ENCODE measurements around the gene WHRN.

Gene WHRN

DNA sequence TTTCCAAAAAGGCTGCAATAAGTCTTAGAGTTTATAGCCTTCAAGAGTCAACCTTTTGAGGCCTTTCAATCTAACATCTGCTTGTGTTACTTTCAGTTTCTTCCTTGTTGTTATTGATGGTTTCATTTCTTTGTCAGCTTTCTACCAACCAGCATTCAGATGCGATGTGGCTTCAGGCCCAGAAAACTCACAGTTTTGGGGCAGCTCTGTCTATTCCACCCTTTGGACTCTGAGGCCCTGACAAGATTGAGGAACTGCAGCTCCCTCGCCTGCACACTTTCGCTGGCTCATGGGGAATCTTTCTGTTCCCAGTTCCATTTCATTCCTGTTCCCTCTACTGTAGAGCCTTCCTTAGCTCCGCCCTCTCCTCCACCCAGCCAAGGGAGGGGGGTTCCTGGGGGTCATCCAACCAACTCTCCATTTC, 13.3 kb upstream of the WHRN start:
- POLR2A ChIA-PET, result no interaction called here

DNA sequence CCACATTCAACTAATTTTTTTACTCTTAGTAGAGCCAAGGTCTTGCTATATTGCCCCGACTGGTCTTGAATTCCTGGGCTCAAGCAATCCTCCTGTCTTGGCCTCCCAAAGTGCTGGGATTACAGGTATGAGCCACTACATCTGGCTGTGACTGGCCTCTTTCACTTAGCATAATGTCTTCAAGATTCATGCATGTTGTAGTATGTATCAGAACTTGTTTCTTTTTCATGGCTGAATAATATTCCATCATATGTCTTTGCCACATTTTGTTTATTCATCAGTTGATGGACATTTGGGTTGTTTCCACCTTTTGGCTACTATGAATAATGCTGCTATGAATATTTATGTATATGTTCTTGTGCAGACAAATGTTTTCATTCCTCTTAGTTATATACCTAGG, 12.8 kb upstream of the WHRN start:
- CTCF ChIA-PET, result interaction anchor here (1.5 kb wide), 1 partner anchor 14 kb away, joined by 5 read pairs; no protein-coding TSS in a partner anchor
- H3K4me3 ChIP-seq (ENCODE audit: low read depth, low read length), result no peak overlapping the region
- POLR2A ChIA-PET, result no interaction called here
- TF ChIP-seq, protein P1, sequence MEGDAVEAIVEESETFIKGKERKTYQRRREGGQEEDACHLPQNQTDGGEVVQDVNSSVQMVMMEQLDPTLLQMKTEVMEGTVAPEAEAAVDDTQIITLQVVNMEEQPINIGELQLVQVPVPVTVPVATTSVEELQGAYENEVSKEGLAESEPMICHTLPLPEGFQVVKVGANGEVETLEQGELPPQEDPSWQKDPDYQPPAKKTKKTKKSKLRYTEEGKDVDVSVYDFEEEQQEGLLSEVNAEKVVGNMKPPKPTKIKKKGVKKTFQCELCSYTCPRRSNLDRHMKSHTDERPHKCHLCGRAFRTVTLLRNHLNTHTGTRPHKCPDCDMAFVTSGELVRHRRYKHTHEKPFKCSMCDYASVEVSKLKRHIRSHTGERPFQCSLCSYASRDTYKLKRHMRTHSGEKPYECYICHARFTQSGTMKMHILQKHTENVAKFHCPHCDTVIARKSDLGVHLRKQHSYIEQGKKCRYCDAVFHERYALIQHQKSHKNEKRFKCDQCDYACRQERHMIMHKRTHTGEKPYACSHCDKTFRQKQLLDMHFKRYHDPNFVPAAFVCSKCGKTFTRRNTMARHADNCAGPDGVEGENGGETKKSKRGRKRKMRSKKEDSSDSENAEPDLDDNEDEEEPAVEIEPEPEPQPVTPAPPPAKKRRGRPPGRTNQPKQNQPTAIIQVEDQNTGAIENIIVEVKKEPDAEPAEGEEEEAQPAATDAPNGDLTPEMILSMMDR (IDR thresholded peaks at IDR 0.05; ENCODE audit: insufficient read depth, low read length, missing control alignments), result no peak
- DNase-seq (ENCODE audit: low read depth, low spot score), result no peak

More for the DNA sequence above, 13.3 kb upstream of the WHRN start:
- TF ChIP-seq, protein P1 (IDR thresholded peaks at IDR 0.05; ENCODE audit: insufficient read depth, low read length, missing control alignments), result no peak
- DNase-seq (ENCODE audit: low read depth, low spot score), result no peak
- CTCF ChIA-PET, result interaction anchor here (0.7 to 1.5 kb wide), 2 partner anchors 15 to 73 kb away, joined by 3 to 5 read pairs; no protein-coding TSS in a partner anchor
- no peak overlapping the region for H3K4me3 ChIP-seq (ENCODE audit: low read depth, low read length)

DNA sequence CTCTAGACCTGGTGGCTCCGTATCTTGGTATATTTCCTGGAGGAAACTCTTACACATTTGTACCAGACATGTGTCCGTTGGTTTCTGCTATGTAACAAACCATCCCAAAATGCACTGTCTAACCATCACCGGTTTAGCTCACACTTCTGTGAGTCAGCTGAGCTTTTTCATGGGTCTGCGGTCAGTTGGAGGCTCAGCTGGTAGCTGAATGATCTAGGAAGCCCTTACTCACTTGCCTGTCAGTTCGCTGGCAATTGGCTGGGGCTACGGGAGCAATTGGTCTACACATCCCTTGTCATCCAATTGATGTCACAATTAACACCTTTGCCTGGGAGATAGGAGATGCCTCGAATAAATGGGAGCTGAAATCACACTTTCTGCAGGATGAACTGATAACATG, 11.6 kb upstream of the WHRN start:
- ChIA-PET CTCF (interaction anchor here (1.0 to 1.5 kb wide), 2 partner anchors 17 to 145 kb away, joined by 3 to 4 read pairs; no protein-coding TSS in a partner anchor), POLR2A (no interaction called here)
- no peak for DNase-seq (ENCODE audit: low read depth, low spot score)
- no peak overlapping the region for H3K4me3 ChIP-seq (ENCODE audit: low read depth, low read length)
- TF ChIP-seq, protein P1 (IDR thresholded peaks at IDR 0.05; ENCODE audit: insufficient read depth, low read length, missing control alignments), result no peak

DNA sequence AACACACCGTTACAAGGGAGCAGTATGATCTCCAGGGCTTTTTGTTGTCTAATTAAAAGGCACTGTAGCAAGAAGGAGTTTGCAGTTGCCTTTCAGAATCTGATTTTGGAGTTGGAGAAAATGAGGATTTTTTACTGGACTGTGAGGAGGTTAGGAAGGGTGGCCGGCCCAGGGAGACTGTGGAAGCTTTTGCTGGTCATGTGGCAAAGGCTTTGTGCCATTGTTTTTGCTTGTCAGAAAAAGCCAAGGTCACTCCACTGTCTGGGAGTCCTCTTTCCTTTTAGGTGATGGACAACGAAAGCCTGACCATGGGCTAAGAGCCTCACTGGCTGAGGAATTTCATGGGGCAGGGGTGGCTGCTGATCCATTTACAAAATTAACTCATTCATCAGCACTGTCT, 10.3 kb upstream of the WHRN start:
- TF ChIP-seq, protein P1 (IDR thresholded peaks at IDR 0.05; ENCODE audit: insufficient read depth, low read length, missing control alignments), result no peak
- no peak overlapping the region for H3K4me3 ChIP-seq (ENCODE audit: low read depth, low read length)
- DNase-seq (ENCODE audit: low read depth, low spot score), result no peak
- CTCF ChIA-PET, result no interaction called here
- POLR2A ChIA-PET, result no interaction called here

DNA sequence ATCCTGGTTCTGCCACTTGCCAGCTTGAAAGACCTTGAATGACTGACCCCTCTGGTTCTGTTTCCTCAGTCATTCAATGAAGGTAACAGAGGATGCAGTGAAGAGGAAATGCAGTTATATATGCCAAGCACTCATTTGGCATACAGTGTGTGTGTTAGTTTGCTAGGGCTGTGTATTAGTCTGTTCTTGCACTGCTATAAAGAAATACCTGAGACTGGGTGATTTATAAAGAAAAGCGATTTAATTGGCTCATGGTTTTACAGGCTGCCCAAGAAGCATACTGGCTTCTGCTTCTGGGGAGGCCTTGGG, 8.6 kb upstream of the WHRN start:
- TF ChIP-seq, protein P1 (IDR thresholded peaks at IDR 0.05; ENCODE audit: insufficient read depth, low read length, missing control alignments), result no peak
- no peak for DNase-seq (ENCODE audit: low read depth, low spot score)
- CTCF ChIA-PET, result no interaction called here
- POLR2A ChIA-PET, result no interaction called here
- no peak overlapping the region for H3K4me3 ChIP-seq (ENCODE audit: low read depth, low read length)

DNA sequence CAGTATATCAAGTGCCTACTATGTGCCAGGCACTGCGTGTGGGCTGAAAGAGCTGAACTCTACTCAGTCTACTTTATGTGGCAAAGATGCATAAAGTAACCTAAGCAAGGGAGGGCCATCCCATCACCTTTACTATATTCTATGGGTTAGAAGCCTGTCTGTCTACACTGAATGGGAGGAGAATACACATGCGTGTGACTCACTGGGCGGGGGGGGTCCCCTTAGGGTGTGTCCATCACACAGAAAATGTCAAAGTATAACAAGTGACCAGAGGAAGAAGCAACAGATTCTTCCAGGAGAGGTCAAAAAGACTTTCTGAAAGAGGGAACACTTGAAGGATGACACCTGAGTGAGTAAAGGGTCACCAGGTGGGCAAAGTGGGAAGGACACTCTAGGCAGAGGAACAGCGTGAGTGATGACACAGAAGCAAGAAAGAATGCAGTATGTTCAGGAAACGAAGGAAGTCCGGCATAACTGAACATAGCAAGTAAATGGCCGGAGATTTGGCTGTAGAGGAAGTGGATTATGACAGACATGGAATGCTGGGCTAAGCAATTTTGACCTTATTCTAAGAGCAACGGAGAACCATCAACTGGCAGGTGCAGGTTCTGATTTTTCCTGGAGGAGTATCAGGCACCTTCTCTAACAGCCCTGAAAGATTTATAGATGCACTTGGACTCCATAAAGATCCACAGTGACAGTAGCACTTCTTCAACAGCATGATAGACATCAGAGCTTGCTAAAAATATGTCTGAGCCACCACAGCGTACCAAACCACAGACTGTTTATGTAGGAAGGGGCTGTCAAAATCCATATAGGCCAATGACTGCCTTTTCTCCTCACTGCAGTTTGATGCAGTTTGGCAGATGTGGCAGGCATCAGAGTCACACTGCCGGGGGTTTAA, 8.0 kb upstream of the WHRN start:
- no peak for DNase-seq (ENCODE audit: low read depth, low spot score)
- no peak overlapping the region for H3K4me3 ChIP-seq (ENCODE audit: low read depth, low read length)
- CTCF ChIA-PET, result no interaction called here
- POLR2A ChIA-PET, result no interaction called here
- TF ChIP-seq, protein P1 (IDR thresholded peaks at IDR 0.05; ENCODE audit: insufficient read depth, low read length, missing control alignments), result no peak

All from AG04449 (cell line).